ENCODE results near the gene LOXL3.
"Not testable (repeated sequence)": the region's sequence is repeated elsewhere in the genome, so short reads cannot be mapped to it uniquely, and the experiment has no call there.

LOXL3 gene

DNA sequence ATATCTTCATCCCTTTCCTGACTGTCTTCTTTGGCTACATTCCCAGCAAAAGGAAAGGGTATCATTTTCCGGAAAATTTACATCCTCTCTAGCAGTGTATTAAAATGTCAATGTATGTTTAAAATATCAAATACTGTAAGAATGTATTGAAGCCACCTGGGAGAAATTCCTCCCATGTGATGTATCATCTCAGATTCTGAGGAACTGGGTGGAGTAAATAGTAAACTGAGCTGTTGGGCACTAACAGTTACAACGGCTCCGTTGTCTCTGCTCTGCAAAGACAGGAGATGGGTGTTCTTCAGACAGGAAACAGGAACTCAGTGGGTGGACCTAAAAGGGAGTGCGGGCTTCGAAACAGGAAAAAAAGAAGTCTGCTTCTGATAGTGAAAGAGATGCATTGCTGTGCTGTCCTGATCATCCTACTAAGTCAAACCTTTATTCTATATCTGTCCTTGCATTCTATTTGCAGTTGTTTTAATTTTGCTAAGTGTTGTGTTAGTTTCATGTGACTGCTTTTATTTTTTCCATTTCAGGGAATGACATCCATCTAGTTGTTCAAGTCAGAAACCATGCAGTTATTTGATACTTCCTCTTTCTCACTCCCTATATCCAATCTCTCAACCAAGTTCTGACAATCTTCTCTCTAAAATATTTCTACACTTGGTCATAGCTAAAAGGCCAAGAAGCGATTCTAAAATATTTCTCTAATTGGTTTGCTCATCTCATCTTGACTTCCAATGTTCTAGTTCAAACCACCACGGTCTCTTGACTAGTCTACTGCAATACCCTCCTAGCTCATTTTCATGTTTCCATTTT, 20.2 kb upstream of the LOXL3 start:
- DNase-seq (ENCODE audit: low spot score): peak; percentile 34

DNA sequence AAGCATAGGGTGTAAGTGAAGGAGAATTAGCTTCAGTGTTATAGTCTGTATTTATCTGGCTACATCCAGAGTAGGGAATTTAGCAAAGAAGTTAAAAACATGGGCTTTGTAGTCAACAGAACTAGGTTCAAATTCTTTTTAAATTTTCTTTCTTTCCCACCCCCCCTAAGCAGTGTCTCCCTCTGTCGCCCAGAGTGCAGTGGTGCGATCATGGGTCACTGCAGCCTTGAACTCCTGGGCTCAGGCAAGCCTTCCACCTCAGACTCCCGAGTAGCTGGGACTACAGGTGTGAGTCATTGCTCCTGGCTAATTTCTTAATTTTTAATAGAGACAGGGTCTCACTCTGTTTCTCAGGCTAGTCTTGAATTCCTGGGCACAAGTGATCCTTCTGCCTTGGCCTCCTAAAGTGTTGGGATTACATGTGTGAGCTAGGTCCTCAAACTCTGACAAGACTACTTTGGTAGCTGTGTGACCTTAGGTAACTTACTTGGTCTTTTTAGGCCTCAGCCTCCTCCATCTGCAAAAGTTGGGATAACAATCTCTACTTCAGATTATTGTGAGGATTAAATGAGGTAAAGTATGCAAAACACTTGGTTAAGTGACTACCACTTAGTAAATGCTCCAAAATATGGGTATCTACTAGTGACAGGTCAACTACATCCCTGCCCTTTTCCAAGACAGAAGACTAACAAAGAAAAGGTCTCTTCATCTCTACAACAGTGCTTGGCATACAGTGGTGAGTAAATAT, 18.6 kb upstream of the LOXL3 start:
- DNase-seq (ENCODE audit: low spot score): no peak

DNA sequence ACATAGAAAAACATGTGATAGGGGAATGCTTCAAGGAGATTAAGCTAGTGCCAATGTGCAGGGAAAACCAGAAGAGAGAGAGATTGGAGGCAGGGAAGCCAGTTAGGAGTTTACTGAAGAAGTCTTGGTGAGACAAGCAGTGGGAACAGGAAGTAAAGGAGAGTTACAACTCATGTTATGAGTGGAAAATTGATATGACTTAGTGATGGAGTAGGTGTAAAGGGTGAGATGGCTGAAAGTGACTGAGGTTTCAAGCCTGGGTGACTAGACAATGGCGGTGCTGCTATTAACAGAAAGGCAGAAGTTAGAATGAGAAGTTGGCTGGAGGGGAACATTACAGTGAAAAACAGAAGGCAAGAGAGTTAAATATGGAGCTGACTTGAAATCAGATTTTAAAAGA, 17.3 kb upstream of the LOXL3 start:
- no peak for DNase-seq (ENCODE audit: low spot score)

DNA sequence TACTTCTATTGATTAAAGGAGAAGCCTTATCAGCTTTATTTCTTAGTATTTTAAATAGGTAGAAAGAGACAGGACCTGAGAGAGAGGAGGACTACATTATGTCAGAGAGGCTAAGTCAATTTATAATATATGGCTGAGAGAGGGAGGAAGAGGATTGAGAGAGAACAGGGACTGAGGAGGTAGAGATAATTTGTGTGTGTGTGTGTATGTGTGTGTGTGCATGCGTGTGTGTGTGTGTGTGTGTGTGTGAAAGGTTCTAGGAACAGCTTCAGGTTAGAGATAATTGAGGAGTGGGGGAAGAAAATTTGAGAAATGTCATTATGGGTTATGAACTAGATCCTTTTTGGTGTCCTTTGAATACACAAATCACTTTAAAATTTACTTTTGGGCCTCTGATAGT, 15.9 kb upstream of the LOXL3 start:
- no peak for DNase-seq (ENCODE audit: low spot score)

DNA sequence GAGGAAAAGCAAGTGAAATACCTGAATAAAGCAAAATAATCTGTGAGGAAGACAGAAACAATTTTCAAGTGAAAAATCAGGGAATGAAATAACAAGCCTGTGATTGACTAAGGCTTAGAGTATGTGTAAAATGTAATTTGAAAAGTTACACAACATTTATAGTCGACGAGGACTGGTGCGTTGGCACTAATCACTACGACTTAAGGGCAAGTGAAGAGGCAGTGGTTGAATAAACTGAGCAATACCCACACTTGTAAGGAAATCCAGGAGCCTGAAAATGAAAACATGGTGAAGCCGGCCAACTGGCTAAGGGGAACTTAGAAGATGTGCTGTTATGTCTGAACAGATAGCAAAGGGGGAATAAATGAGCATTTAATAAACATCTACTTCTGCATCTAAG, 14.1 kb upstream of the LOXL3 start:
- peak; percentile 66 for DNase-seq (ENCODE audit: low spot score)

DNA sequence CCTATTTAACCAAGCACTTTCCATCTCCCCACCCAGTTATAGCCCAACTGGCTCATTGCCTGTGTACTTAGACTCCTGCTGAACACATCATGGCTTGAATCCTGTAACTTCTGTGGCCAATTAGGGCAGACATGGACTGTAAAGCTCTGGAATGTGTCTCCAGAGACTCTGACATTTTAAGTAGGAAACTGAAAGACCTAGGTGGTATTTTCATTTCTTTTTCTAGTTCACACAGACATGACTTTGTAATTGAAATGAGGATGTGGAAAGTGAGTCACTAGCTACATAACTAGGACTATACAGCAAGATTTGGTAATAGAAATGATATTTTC, 13.0 kb upstream of the LOXL3 start:
- DNase-seq (ENCODE audit: low spot score): peak; percentile 77

DNA sequence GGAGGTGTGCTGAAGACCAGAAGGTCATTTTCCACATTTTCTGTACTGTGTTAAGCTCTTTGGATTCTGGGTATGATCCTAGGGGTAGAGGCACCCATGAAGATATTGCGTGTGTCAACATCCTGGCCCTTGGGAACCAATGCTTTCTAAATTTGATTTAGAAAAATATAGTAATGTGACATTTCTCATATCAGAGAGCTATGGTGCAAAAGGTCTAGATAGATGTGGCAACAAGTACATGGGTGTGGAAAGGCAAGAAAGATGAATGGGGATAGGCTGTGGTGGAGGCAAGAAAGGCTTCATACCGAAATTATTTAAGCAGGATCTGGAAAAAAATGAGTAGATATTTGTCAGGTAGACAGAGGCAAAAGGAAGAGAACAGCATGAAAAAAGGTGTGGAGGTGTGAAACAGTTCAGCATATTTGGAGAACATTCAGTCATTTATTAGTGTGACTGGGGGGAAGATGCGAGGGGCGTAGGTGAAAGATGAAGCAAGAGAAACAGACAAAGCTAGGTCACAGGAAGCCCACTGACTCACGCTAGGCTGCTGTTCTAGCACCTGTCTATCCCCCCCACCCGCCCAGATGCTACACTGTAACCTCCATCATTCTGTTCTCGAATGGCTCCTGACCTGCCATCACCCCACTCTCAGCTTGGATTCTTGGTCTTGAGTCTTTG, 12.5 kb upstream of the LOXL3 start:
- DNase-seq (ENCODE audit: low spot score): no peak

DNA sequence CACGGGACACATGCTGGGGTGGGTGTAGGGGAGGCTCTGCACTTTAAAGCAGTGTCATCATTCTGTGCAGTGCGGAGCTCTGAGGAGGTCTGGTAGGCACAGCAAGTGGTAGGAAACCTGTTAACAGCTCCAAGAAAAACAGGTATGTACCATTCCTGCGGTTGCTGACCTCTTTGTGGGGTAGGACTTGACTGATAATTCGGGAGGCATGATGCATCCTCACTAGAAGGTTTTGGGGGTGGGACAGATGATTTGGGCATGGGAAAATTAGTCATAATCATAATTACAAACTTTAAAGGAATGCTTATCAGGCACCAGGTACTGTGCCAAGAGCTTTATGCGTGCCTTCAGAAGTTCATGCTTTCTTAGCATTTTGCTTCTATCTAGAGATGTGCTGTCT, 10.5 kb upstream of the LOXL3 start:
- DNase-seq (ENCODE audit: low spot score): no peak

DNA sequence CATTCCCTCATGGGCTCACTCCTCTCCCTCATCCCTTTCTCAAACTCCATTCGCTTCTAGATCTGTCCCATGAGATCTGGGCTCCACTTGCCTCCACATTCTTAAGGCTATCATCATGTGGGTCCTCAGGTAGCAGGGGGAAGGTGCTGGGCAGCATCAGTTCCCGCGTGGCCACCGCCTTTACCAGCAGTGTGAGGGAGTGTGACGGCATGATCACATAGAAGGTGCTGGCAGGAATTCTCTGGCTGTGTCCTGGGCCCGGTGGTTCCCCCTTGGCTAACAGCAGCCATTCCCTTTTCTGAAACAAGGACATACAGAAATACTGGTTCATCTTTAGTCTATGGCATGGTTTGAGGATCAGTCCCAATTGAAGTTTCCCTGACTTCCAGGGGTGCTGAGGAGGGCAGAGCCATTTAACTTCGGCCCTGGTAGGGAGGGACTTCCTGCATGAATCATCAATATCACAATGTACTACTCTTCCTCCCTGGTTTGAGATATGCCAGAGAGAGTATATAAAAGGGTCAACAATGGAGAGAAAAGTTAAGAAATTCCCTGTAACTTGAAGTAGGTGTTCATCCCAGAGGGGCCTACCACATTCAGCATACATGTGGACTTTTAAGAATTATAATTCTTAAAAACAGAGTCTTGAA, 8.5 kb upstream of the LOXL3 start:
- DNase-seq (ENCODE audit: low spot score): no peak

DNA sequence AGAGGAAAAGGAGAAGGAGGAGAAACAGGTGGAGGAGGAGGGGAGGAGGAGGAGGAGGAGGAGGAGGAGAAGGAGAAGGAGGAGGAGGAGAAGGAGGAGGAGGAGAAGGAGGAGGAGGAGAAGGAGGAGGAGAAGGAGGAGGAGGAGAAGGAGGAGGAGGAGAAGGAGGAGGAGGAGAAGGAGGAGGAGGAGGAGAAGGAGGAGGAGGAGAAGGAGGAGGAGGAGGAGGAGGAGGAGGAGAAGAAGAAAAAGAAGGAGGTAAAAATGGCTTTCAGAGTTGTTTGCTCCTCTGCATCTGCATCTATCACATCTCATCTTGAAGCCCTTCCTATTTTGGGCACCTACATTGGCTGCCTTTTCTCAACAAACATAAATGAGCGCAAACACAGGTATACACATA, 7.3 kb upstream of the LOXL3 start:
- not testable (repeated sequence) for DNase-seq (ENCODE audit: low spot score)

DNA sequence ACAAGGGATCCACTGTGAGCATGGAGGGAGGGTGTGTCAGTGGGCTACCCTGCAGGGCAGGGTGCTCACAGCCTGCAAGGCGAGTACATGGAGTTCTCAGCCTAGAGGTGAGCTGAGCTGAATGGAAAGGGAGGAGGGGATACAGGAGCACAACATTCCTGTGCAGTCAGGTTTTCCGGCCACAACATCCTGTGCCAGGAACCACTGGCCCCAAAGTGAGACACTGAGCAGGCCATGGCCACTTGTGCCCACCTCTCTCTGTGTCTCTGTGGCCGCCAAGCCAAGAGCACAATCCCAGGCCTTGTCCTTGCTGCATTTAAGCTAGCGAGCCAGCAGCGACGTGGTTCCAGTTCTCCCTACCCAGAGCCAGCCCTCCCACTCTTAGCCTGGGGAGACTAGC, 6.8 kb upstream of the LOXL3 start:
- no peak for DNase-seq (ENCODE audit: low spot score)

DNA sequence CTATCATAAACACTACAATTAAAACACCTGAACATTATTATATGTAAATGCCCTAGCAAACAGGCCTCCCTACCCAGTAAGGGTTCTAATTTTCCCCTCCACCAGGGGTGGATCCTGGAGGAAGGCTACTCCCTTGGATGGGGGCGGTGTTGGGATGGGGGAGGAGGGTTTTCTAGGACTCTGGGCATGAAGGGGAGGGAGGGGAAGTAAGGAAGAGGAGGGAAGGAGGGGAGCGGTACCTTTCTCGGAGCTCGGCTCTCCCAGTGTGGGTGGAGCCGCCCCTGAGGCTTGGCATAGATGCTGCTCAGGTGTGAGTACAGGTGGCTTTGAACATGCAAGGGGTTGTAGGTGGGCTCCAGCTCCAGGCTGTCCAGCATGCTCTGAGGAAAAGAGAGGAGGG, 6.2 kb upstream of the LOXL3 start:
- DNase-seq (ENCODE audit: low spot score): no peak

DNA sequence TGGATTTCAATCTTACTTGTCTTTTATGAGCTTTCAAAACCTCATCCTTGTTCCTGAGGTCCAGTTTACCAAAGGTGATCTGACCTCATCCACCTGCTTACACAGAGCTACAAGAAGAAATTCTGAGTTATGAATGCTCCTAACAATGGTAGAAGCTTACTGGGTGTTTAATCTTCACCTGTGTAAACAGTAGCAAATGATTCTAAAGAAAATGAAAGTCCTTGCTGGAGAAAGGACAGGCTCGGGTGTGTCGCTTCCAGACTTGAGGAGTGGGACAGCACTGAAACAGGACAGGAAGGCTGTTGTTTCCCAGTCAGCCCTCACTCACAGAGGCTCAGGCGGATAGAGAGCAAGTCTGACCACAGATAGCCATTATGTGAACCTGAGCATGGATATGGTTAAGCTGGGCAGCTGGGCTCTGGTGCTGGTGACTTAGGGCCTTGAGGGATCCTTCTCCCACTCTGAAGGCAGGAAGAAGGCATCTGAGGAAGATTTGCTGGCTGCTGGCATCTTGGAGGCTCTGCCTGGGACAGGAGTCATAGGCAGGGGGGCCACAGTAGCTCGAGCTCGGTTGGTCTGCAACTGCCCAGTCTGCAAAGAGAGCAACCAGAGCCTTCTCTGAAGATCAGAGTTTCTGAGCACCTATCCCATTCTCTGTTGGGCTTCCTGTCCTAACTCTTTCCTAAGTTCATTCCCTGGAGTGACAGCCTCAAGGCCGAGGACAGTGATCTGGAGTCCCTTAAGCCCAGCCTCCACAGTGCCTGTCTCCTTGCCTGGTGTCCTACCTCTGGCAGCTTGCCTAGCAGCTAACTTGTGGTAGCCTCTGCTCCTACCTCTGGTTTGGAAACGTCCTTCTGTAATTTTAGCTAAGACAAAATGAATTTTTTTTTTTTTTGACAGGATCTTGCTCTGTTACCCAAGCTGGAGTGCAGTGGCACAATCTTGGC, 4.8 kb upstream of the LOXL3 start:
- no peak for DNase-seq (ENCODE audit: low spot score)

DNA sequence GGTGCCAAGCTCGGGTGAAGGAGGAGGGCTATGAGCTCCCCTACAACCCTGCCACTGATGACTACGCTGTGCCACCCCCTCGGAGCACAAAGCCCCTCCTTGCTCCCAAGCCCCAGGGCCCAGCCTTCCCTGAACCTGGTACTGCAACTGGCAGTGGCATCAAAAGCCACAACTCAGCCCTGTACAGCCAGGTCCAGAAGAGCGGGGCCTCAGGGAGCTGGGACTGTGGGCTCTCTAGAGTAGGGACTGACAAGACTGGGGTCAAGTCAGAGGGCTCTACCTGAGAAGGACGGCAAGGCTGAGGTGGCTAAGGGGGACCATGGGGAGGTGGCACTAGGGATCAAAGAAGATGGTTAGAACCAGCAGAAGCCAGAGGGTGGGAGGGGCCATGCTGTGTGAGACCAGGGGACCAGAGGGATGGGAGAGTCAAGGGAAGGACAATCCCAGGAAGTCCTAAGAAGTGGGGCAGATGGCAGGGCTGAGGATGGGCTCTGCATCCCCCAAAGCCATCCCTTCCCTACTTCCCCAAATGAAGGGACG, 3.2 kb upstream of the LOXL3 start:
- no peak for DNase-seq (ENCODE audit: low spot score)

DNA sequence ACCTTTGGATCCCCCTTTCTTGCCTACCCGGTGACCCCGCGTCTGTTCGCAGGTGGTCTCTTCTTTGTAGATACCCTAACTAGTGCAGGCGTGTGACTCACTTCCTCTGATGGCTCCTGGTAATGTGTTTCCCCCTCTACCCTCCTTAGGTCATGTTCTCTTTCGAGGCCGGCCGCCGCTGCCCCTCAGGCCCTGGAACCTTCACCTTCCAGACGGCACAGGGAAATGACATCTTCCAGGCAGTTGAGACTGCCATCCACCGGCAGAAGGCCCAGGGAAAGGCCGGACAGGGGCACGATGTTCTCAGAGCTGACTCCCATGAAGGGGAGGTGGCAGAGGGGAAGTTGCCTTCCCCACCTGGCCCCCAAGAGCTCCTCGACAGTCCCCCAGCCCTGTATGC, 2.4 kb upstream of the LOXL3 start:
- no peak for DNase-seq (ENCODE audit: low spot score)

DNA sequence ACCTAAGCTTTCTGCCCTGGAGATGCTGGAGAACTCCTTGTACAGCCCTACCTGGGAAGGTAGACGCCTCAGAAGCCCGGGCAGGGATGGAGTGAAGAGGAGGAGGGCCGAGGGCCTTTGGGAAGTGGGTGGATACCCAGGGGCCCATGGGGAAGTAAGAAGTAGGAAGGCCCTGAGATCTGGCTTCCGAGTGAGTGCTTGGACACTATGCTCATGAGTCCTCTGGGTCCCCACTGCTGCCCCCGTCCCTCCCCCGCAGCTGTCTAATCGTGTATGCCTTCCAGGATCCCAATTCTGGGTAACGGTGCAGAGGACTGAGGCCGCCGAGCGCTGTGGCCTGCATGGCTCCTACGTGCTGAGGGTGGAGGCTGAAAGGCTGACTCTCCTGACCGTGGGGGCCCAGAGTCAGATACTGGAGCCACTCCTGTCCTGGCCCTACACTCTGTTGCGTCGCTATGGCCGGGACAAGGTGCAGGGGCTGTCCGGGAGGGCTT, 1.9 kb upstream of the LOXL3 start:
- no peak for DNase-seq (ENCODE audit: low spot score)

DNA sequence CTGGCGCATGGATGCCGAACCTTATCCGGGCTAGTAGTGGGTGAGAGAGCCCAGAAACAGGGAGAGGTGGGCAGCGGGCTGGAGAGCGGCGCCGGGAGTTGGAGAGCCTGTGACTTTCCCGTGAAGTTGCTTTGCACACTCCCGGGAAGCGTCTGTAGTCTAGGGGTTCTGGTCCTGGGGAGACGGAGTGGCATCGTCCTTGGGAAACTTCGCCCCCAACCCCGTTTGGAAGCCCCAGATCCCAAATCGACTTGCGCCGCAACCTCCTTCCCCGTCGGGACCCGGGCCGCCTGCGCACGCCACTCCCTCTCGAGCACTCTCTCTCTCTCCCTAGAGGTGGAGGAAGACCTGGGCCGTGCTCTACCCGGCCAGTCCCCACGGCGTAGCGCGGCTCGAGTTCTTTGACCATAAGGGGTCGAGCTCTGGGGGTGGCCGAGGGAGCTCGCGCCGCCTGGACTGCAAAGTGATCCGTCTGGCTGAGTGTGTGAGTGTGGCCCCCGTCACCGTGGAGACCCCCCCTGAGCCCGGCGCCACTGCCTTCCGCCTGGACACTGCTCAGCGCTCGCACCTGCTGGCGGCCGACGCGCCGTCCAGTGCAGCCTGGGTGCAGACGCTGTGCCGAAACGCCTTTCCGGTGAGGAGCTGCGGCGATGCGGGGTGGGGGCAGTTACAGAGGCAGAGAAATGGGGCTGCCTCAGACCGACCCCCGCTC, 1.2 kb upstream of the LOXL3 start:
- DNase-seq (ENCODE audit: low spot score): peak; percentile 51

DNA sequence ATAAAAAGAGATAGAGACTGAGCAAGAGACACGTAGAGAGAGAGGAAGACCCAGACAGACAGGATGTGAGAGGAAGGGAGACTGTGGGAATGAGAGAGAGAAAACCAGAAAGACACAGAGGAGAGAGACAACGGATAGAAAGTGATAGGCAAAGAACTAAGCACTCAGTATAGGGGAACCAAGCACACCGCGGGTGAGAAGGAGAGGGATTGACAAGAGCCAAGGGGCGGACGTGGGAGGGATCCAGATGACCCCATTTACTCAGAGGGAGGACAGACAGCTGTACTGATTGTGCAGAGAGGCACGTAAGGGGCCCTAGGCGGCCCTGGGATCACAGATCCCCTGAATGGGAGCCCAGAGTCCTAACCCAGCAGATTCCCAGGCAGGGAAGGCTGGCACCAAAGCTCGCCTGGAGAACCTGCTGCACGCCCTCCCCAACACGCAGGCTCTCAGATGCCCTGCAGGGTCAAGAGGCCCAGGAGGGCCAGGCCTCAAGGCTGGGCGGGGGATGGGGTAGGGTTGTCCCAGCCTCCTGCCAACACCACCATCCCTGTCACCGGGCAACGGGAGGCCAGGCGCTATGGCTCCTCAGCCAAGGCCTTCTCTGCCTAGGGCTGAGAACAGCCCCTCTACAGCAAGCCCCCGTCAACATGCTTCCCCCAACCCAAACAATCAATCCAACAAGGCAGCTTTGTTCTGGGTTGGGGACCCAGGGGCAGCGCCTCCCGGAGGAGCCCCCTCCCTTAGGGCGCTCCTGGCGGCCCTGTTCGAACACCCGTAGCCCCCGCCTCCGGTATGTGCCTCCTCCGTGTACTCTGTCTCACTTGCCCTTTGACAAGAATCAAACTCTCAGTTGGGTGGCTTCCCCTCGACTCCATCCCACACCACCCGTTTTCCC, 579 bp downstream of the LOXL3 start:
- peak; percentile 50 for DNase-seq (ENCODE audit: low spot score)
